ENCODE results near the gene KRTAP5-1. TPM values are rescaled to one million over a fixed set of nuclear protein-coding genes. Genes with fewer than 3 reads are reported as not detected.

KRTAP5-1 gene
- total and polyA plus RNA-seq, 4 donors, result not detected

DNA sequence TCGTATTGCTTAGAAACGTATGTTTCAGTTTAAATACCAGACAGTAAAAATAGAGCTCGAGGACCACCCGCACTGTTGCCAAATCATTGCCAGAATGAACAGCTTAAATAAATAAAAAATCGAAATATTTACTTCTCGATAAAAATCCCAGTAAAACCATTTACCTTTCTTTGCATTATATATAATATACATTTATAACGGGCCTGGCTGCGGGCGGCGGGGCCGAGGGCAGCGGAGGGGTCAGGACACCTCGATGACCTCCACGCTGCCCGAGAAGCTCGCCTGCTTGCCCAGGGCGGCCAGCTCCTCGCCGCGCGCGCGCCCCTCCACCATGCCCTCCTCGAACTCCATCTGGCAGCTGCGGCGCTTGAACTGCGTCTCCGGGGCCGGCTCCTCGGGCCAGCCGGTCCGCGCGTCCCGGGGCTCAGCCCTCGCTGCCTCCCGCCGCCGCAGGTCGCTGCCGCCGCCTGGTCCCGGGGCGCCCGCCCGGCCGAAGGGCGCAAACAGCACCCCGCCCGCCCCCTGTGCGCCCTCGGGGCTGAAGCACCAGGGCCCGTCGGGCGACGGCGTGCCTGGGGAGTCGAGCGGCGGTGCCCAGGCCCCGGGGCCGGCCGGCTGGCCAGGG is 28.7 kb downstream of the KRTAP5-1 start:
- Histone ChIP-seq H3K4me3 (no peak overlapping the region), H3K27me3 (ENCODE audit: control insufficient read depth in 3 of 3, insufficient read depth in 3 of 3, low read length in 2 of 3) (peaks cover 5 to 15% (median 10%) of the 10 kb centered on the region in 3 donors), H3K36me3 (ENCODE audit: control insufficient read depth in 4 of 4, insufficient read depth in 4 of 4, low read length in 4 of 4) (peaks cover 0 to 22% (median 2%) of the 10 kb centered on the region in 4 donors), H3K9ac (ENCODE audit: insufficient read depth in 1 of 2, low read length in 2 of 2) (no peak overlapping the region), H3K9me3 (ENCODE audit: control insufficient read depth in 4 of 4, insufficient read depth in 3 of 4, low read length in 3 of 4) (no peaks in the 10 kb centered on the region), H3K4me1 (ENCODE audit: control insufficient read depth in 5 of 5, insufficient read depth in 5 of 5, low read length in 5 of 5) (peaks cover 0 to 24% (median 16%) of the 10 kb centered on the region in 5 donors), H3K27ac (ENCODE audit: low read depth in 1 of 2, low read length in 1 of 2) (no peak overlapping the region)
- TF ChIP-seq, protein P1, sequence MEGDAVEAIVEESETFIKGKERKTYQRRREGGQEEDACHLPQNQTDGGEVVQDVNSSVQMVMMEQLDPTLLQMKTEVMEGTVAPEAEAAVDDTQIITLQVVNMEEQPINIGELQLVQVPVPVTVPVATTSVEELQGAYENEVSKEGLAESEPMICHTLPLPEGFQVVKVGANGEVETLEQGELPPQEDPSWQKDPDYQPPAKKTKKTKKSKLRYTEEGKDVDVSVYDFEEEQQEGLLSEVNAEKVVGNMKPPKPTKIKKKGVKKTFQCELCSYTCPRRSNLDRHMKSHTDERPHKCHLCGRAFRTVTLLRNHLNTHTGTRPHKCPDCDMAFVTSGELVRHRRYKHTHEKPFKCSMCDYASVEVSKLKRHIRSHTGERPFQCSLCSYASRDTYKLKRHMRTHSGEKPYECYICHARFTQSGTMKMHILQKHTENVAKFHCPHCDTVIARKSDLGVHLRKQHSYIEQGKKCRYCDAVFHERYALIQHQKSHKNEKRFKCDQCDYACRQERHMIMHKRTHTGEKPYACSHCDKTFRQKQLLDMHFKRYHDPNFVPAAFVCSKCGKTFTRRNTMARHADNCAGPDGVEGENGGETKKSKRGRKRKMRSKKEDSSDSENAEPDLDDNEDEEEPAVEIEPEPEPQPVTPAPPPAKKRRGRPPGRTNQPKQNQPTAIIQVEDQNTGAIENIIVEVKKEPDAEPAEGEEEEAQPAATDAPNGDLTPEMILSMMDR (IDR thresholded peaks at IDR 0.05; ENCODE audit: control extremely low read depth, extremely low read depth), result no peak
- peak in 2 of 3 donors; percentile 43 to 51 for DNase-seq
- 43 to 65% methylated on average over 51 to 63 of the region's 63 CpGs for WGBS, 2 donors
- ATAC-seq (ENCODE audit: insufficient read depth, low FRiP score), result no peak

DNA sequence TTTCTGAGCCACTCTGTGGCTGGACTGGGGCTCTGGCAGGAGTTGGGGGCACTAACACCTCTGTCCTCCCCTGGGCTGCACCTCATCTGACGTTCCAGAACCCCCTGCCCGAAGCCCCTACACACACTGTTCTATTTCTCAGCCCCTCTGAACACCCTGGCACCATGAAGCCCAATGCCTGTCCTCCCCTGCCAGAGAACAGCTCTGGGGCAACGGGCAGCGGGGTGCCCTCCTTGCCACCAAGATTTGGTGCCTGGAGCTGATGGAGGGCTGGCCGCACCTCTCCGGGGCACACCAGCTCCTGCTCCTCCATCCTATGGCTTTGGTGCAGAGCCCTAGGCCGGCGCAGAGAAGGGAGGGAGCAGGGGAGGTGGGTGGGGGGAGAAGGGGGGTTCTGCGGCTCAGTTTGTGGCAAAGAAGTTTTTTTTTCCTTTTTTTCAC is 29.4 kb downstream of the KRTAP5-1 start:
- Histone ChIP-seq H3K9ac (ENCODE audit: insufficient read depth in 1 of 2, low read length in 2 of 2) (no peak overlapping the region), H3K27ac (ENCODE audit: low read depth in 1 of 2, low read length in 1 of 2) (no peak overlapping the region), H3K27me3 (ENCODE audit: control insufficient read depth in 3 of 3, insufficient read depth in 3 of 3, low read length in 2 of 3) (peaks cover 5 to 15% (median 10%) of the 10 kb centered on the region in 3 donors), H3K36me3 (ENCODE audit: control insufficient read depth in 4 of 4, insufficient read depth in 4 of 4, low read length in 4 of 4) (peaks cover 0 to 17% (median 2%) of the 10 kb centered on the region in 4 donors), H3K4me3 (no peak overlapping the region), H3K4me1 (ENCODE audit: control insufficient read depth in 5 of 5, insufficient read depth in 5 of 5, low read length in 5 of 5) (peaks cover 0 to 24% (median 16%) of the 10 kb centered on the region in 5 donors), H3K9me3 (ENCODE audit: control insufficient read depth in 4 of 4, insufficient read depth in 3 of 4, low read length in 3 of 4) (no peaks in the 10 kb centered on the region)
- no peak for DNase-seq
- TF ChIP-seq, protein P1 (IDR thresholded peaks at IDR 0.05; ENCODE audit: control extremely low read depth, extremely low read depth), result no peak
- 69 to 83% methylated on average over 9 of the region's 9 CpGs for WGBS, 2 donors
- ATAC-seq (ENCODE audit: insufficient read depth, low FRiP score), result no peak

DNA sequence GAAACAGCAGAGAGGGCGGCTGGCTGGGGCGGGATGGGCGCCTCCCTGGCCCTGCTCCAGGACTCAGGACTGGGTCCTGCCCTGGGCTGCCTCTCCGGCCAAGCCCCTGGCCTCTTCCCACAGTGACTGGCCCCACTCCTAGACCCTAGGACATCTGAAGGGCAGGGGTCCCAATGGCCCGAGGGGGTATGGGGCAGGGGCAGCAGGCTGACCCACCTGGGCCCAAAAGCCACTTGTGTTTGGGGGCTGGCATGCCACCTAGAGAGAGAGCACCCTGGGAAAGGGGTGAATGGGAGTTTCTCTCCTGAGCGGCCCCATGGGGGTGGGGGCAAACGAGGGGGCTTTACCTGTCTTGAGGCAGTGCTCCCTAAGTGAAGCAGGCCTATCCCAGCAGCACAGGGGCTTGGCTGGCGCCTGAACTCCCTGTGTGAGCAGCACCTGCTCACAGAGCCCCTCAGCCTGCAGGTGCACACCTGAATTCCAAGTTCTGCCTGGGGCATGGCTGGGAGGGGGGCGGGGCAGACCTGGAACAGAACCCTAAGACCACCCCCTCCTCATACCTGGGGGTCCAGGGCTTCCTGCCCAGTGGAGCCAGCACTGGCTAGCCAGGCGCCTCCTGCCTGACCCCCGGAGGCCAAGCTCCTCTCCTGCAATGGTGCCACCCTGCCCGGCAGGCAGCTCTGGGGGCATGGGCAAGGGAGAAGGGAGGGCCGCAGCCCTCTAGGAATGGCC is 29.9 kb downstream of the KRTAP5-1 start:
- no peaks in the 10 kb centered on the region for H3K9me3 ChIP-seq (ENCODE audit: control insufficient read depth in 4 of 4, insufficient read depth in 3 of 4, low read length in 3 of 4)
- no peak overlapping the region for H3K4me3 ChIP-seq
- H3K36me3 ChIP-seq (ENCODE audit: control insufficient read depth in 4 of 4, insufficient read depth in 4 of 4, low read length in 4 of 4), result peaks cover 0 to 14% (median 2%) of the 10 kb centered on the region in 4 donors
- peaks cover 0 to 24% (median 16%) of the 10 kb centered on the region in 5 donors for H3K4me1 ChIP-seq (ENCODE audit: control insufficient read depth in 5 of 5, insufficient read depth in 5 of 5, low read length in 5 of 5)
- TF ChIP-seq, protein P1 (IDR thresholded peaks at IDR 0.05; ENCODE audit: control extremely low read depth, extremely low read depth), result no peak
- ATAC-seq (ENCODE audit: insufficient read depth, low FRiP score) (no peak), DNase-seq (no peak)
- no peak overlapping the region for H3K9ac ChIP-seq (ENCODE audit: insufficient read depth in 1 of 2, low read length in 2 of 2)
- peaks cover 5 to 15% (median 12%) of the 10 kb centered on the region in 3 donors for H3K27me3 ChIP-seq (ENCODE audit: control insufficient read depth in 3 of 3, insufficient read depth in 3 of 3, low read length in 2 of 3)
- 76 to 81% methylated on average over 10 to 13 of the region's 13 CpGs for WGBS, 2 donors
- H3K27ac ChIP-seq (ENCODE audit: low read depth in 1 of 2, low read length in 1 of 2), result no peak overlapping the region

Data from lung (tissue), 12 donors.